Measurements from ENCODE around the gene PCDHA3. TPM values are rescaled to one million over a fixed set of nuclear protein-coding genes. Genes with fewer than 3 reads are reported as not detected.
"Not testable (repeated sequence)": the region's sequence is repeated elsewhere in the genome, so short reads cannot be mapped to it uniquely, and the experiment has no call there.

Gene PCDHA3
- polyA plus RNA-seq, 2 of the 4 experiments (the other 2 are of a cell fraction) = 0.84 to 1.7 TPM

GRCh38 chr5:140822281-140822629 lies 21.4 kb downstream of the PCDHA3 start:
- 18% methylated on average over 6 of the region's 6 CpGs for WGBS (ENCODE audit: missing lambda C conversion rate)
- Histone ChIP-seq H3K27ac (no peak overlapping the region), H3K4me3 (peak overlapping the region; percentile 57), H3K4me2 (peak overlapping the region; percentile 70), H3K4me1 (no peaks in the 10 kb centered on the region), H3K9me3 (no peaks in the 10 kb centered on the region)
- ATAC-seq (no peak), FAIRE-seq (no peak), DNase-seq (ENCODE audit: low read depth in 1 of 2, low spot score in 1 of 2) (no peak)
- POLR2A ChIA-PET = interaction anchor here (1.8 kb wide), 1 partner anchor 218 kb away, joined by 17 read pairs; no protein-coding TSS in a partner anchor
- CTCF ChIA-PET = interaction anchor here (0.7 to 4.8 kb wide), 25 partner anchors 15 to 328 kb away, joined by 3 to 74 read pairs (median 5); partner anchors contain the start of genes PCDHA12, PCDHA2, PCDHA4 and PCDHAC1
- TF ChIP-seq ZNF302 (CRISPR knock-in tag; IDR thresholded peaks at IDR 0.05) = no peak
- TF ChIP-seq CEBPB (IDR thresholded peaks at IDR 0.05) = no peak
- no peak for TF ChIP-seq ZSCAN20 (CRISPR knock-in tag; IDR thresholded peaks at IDR 0.05)
- TF ChIP-seq MAFK (IDR thresholded peaks at IDR 0.05; ENCODE audit: partially characterized antibody) = no peak
- TF ChIP-seq POLR2AphosphoS2 (conservative IDR thresholded peaks at IDR 0.05; ENCODE audit: low read length) = no peak
- TF ChIP-seq CHD4 (IDR thresholded peaks at IDR 0.05; ENCODE audit: borderline replicate concordance) = no peak
- no peak for TF ChIP-seq HES2 (IDR thresholded peaks at IDR 0.05)
- no peak for TF ChIP-seq TP53 (CRISPR knock-in tag; IDR thresholded peaks at IDR 0.05)
- no peak for TF ChIP-seq PHF8 (IDR thresholded peaks at IDR 0.05; ENCODE audit: borderline replicate concordance, low read depth)
- no peak for TF ChIP-seq CHD2 (IDR thresholded peaks at IDR 0.05; ENCODE audit: low read length, partially characterized antibody)
- no peak for TF ChIP-seq KDM5A (IDR thresholded peaks at IDR 0.05)
- no peak for TF ChIP-seq NFE2L2 (conservative IDR thresholded peaks at IDR 0.05; ENCODE audit: low read length)
- TF ChIP-seq POLR2A (IDR thresholded peaks at IDR 0.05; ENCODE audit: low read length) = no peak
- TF ChIP-seq RFX5 (IDR thresholded peaks at IDR 0.05) = no peak
- TF ChIP-seq TFCP2L1 (CRISPR knock-in tag; IDR thresholded peaks at IDR 0.05) = no peak
- no peak for TF ChIP-seq HOXB5 (CRISPR knock-in tag; IDR thresholded peaks at IDR 0.05)
- no peak for TF ChIP-seq JUNB (IDR thresholded peaks at IDR 0.05)

GRCh38 chr5:140822969-140823368 lies 22.1 kb downstream of the PCDHA3 start:
- DNase-seq (ENCODE audit: low read depth in 1 of 2, low spot score in 1 of 2); H3K4me2 ChIP-seq; H3K4me3 ChIP-seq; H3K4me1 ChIP-seq; H3K27ac ChIP-seq; FAIRE-seq; POLR2A ChIA-PET; H3K9me3 ChIP-seq; ATAC-seq: not testable (repeated sequence)
- 91% methylated on average over 48 of the region's 48 CpGs for WGBS (ENCODE audit: missing lambda C conversion rate)
- CTCF ChIA-PET = interaction anchor here (1.6 to 3.3 kb wide), 4 partner anchors 28 to 205 kb away, joined by 6 to 27 read pairs (median 8); partner anchors contain the start of genes PCDHA12 and PCDHA2

- POLR2A ChIA-PET = no interaction called here
- FAIRE-seq = no peak
- no peak overlapping the region for H3K4me2 ChIP-seq
- no peak for DNase-seq (ENCODE audit: low read depth in 1 of 2, low spot score in 1 of 2)
- no peak overlapping the region for H3K27ac ChIP-seq
- TF ChIP-seq CHD4 (IDR thresholded peaks at IDR 0.05; ENCODE audit: borderline replicate concordance) (no peak), CTCF (IDR thresholded peaks at IDR 0.05) (no peak), FOSL2 (IDR thresholded peaks at IDR 0.05) (no peak), FOSL2 (CRISPR knock-in tag; IDR thresholded peaks at IDR 0.05) (no peak), HOXB13 (CRISPR knock-in tag; IDR thresholded peaks at IDR 0.05; ENCODE audit: low read depth) (no peak), HEYL (CRISPR knock-in tag; IDR thresholded peaks at IDR 0.05) (no peak), CBX8 (IDR thresholded peaks at IDR 0.05) (no peak), RAD21 (conservative IDR thresholded peaks at IDR 0.05 in 1 of 2, IDR thresholded peaks at IDR 0.05 in 1 of 2) (no peak), TFCP2L1 (CRISPR knock-in tag; IDR thresholded peaks at IDR 0.05) (no peak), RFX5 (IDR thresholded peaks at IDR 0.05) (no peak), ZNF302 (CRISPR knock-in tag; IDR thresholded peaks at IDR 0.05) (no peak), RNF2 (IDR thresholded peaks at IDR 0.05; ENCODE audit: borderline replicate concordance, low read depth) (no peak), HDAC2 (IDR thresholded peaks at IDR 0.05) (no peak), JUNB (IDR thresholded peaks at IDR 0.05) (no peak), NR3C1 (IDR thresholded peaks at IDR 0.05) (no peak), GATA3 (IDR thresholded peaks at IDR 0.05; ENCODE audit: borderline replicate concordance) (no peak), RARB (CRISPR knock-in tag; IDR thresholded peaks at IDR 0.05) (no peak), TP53 (CRISPR knock-in tag; IDR thresholded peaks at IDR 0.05) (no peak), CHD2 (IDR thresholded peaks at IDR 0.05; ENCODE audit: low read length, partially characterized antibody) (no peak), HMGXB4 (CRISPR knock-in tag; IDR thresholded peaks at IDR 0.05; ENCODE audit: borderline replicate concordance) (no peak)
- no peak overlapping the region for H3K4me3 ChIP-seq
- H3K9me3 ChIP-seq = no peaks in the 10 kb centered on the region
- ATAC-seq = no peak
- no peaks in the 10 kb centered on the region for H3K4me1 ChIP-seq
- 89% methylated on average over 30 of the region's 38 CpGs for WGBS (ENCODE audit: missing lambda C conversion rate)
- CTCF ChIA-PET = interaction anchor here (1.2 to 1.5 kb wide), 2 partner anchors 216 to 217 kb away, joined by 3 to 6 read pairs; no protein-coding TSS in a partner anchor
Measured at GRCh38 chr5:140823475-140823874, 22.6 kb downstream of the PCDHA3 start.

Measured in A549 (cell line).